ENCODE results near the gene PLXNB3.

PLXNB3 gene

GRCh38 chrX:153774576-153775292 lies 10.7 kb downstream of the PLXNB3 start:
- DNase-seq (ENCODE audit: low read depth), result no peak

DNA sequence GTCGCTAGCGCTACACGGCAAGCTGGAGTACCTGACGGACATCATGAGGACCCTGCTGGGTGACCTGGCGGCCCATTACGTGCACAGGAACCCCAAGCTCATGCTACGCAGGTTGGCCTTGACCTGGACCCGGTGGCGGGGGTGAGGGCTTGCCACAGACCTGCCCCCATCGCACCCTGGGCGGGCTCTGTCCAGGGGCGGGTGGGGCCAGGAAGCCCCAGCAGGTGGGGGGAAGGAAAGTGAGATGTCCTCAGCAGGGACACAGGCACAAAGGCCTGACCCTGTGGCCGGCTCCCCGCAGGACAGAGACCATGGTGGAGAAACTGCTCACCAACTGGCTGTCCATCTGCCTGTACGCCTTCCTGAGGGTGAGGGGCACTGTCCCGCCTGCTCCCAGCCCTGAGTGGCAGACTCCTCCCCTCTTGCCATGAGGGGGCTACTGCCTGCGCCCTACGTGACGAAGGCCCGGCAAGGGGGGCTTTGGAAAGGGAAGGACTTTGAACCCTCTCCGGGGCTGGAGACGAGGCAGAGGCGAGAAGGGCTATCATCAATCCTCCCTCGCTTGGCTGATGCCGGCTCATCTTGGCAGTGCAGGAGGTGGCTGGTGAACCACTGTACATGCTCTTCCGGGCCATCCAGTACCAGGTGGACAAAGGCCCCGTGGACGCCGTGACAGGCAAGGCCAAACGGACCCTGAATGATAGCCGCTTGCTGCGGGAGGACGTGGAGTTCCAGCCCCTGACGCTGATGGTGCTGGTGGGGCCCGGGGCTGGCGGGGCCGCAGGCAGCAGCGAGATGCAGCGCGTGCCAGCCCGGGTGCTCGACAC lies 11.5 kb downstream of the PLXNB3 start:
- no peak for DNase-seq (ENCODE audit: low read depth)

GRCh38 chrX:153776120-153776599 lies 12.1 kb downstream of the PLXNB3 start:
- no peak for DNase-seq (ENCODE audit: low read depth)

DNA sequence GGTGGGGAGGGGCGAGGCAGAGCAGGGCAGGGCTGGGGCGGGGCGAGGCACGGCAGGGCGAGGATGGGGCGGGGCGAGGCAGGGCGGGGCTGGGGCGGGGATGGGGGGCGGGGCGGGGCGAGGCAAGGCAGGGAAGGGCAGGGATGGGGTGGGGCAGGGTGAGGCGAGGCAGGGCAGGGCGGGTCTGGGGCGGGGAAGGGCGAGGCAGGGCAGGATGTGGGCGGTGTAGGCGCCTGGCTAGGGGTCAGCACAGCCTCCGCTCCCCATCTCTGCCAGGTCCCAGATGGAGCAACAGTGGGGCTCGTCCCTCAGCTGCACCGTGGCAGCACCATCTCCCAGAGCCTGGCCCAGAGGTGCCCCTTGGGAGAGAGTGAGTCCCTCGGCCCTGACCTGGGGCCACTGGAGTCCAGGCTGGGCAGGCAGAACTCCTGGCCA lies 12.6 kb downstream of the PLXNB3 start:
- DNase-seq (ENCODE audit: low read depth), result no peak

DNA sequence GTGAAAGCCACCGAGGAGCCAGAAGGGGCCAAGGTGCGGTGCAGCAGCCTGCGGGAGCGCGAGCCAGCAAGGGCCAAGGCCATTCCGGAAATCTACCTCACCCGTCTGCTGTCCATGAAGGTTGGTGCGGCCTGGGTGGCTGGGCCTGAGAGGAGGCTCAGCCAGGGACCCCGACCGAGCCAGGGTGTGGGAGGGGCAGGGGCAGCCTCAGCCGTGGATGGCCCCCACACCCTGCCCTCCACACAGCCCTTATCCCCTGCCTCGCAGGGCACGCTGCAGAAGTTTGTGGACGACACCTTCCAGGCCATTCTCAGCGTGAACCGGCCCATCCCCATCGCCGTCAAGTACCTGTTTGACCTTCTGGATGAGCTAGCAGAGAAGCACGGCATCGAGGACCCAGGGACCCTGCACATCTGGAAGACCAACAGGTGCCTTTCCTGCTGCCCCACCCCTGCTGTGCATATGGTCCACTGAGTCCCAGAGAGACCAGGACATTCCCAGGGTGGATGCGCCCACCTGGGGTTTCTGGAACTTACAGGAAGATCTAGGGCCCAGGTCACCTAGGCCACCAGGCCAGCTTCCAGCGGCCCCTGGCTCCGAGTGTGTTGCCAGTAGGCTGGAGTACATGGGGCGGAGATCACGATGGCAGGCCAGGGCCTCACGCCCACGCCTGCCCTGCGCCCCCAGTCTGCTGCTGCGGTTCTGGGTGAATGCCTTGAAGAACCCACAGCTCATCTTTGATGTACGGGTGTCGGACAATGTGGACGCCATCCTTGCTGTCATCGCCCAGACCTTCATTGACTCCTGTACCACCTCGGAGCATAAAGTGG lies 13.4 kb downstream of the PLXNB3 start:
- no peak for DNase-seq (ENCODE audit: low read depth)

GRCh38 chrX:153778181-153778580 lies 14.1 kb downstream of the PLXNB3 start:
- no peak for DNase-seq (ENCODE audit: low read depth)

GRCh38 chrX:153778684-153779101 lies 14.6 kb downstream of the PLXNB3 start:
- no peak for DNase-seq (ENCODE audit: low read depth)

- DNase-seq (ENCODE audit: low read depth), result no peak
Observed at GRCh38 chrX:153779891-153780677, 16.0 kb downstream of the PLXNB3 start.

GRCh38 chrX:153780678-153781427 lies 16.8 kb downstream of the PLXNB3 start, which contains the start of gene SRPK3:
SRPK3 (plus strand) TSS chrX:153781041; CDS start chrX:153781087, 46 bp downstream.
- no peak for DNase-seq (ENCODE audit: low read depth)

GRCh38 chrX:153781428-153782047 lies 17.5 kb downstream of the PLXNB3 start:
- DNase-seq (ENCODE audit: low read depth), result no peak

DNA sequence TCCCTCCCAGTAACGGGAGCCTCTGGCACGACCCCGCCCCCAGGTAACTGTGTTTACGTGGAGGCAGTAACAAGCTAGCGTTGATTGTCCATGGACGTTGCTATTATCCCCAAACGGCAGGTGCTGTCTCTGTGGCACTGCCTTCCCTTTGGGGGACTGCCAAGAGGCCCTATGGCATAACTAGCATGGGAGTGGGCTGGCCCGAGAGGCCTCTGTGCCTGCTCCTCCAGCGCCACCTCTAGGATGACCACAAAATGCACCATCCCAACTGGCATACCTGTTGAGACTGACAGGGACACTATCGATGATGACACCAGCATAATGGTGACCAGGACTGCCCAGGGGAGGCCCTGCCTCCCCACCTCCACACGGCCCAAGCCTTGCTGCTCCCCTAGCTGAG lies 18.3 kb downstream of the PLXNB3 start:
- DNase-seq (ENCODE audit: low read depth), result no peak

- no peak for DNase-seq (ENCODE audit: low read depth)
Observed at GRCh38 chrX:153782871-153783270, 18.8 kb downstream of the PLXNB3 start.

GRCh38 chrX:153783378-153784013 lies 19.4 kb downstream of the PLXNB3 start:
- DNase-seq (ENCODE audit: low read depth), result no peak

DNA sequence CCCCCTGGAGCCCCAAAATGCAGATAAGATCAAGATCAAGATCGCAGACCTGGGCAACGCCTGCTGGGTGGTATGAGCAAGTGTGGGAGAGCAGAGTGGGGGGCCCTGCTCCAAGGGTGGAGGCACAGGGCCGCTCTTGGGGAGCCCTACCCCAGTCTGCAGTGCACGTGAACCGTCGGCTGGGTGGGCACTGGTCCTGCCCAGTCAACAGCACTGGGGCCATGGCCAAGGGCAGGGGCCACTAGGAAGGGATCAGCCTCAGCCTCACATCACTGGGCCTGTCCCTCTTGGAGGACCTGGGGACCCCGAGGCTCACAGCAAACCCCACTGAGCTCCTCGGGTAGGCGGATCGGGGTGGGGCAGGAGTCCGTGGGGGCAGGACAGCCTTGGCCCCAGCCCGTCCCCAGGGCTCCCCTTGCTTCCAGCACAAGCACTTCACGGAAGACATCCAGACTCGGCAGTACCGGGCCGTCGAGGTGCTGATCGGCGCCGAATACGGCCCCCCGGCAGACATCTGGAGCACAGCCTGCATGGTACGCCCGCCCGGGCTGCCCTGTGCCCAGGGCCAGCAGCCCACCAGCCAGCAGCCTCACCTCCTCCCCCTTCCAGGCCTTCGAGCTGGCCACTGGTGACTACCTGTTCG lies 20.4 kb downstream of the PLXNB3 start:
- no peak for DNase-seq (ENCODE audit: low read depth)

DNA sequence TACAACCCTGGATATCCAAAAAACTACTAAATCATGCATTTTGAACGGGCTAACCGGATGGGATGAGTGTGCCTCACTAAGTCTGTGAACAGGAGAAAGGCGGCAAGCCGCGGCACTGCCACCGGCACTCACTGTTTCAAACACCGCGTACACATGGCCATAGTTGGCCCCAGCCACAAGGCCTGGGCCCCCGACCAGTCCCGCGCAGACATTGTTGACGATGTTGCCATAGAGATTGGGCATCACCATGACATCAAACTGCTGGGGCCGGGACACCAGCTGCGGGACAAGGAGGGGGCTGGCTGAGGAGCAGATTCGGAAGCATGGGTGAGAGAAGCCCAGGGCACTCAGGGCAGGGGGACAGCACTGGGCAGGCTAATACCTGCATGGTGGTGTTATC lies 22.6 kb downstream of the PLXNB3 start:
- no peak for DNase-seq (ENCODE audit: low read depth)

DNA sequence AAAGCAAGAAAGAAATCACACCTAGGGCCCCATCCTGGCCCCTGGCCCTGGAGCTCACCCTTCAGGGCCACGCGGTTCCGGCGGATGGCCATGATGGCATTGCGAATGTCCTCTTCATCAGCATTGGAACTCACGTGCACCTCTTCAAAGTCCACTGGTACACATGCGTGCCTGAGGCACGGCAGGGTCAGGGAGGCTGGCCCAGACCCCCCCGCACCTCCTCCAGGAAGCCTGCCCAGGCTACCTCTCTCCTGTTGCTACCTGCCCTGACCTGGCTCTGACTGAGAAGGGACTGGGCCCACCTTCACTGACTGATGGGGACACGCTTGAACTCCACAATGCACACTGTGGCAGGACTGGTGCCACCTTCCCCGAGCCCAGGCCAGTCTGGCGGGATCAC lies 25.6 kb downstream of the PLXNB3 start:
- no peak for DNase-seq (ENCODE audit: low read depth)

- DNase-seq (ENCODE audit: low read depth), result no peak
Observed at GRCh38 chrX:153791104-153791852, 27.2 kb downstream of the PLXNB3 start.

- no peak for DNase-seq (ENCODE audit: low read depth)
Observed at GRCh38 chrX:153792368-153792767, 28.3 kb downstream of the PLXNB3 start.

All from HS-27A (cell line).